Omental fat pad (tissue), 4 donors: ENCODE data around the gene PRKRA. TPM values are rescaled to one million over a fixed set of nuclear protein-coding genes. Genes with fewer than 3 reads are reported as not detected.

Experiments used
- ATAC-seq: fragments of 150-250 bp; one replicate; pipeline ENCODE4 v1.9.1; 2016; ENCODE audit warnings: mild to moderate bottlenecking, moderate library complexity; ENCODE audit not compliant: low FRiP score
- DNase-seq: peaks from one replicate; pipeline ENCODE4 v3.0.0-alpha.2; 2019; ENCODE audit warnings: low spot score
- total RNA-seq, 4 donors: library from RNA; depleted of rRNA; stranded (reverse); fragments of >200 nt; gene quantifications; one replicate each; pipeline ENCODE4 v1.1.0, GENCODE V29; 2016
- TF ChIP-seq, protein P1 (sequence below), 3 donors: fragments of 450-650 bp; IDR thresholded peaks; one replicate each; pipeline ENCODE4 v1.5.1; 2016 to 2017; ENCODE audit warnings: antibody characterized with exemption in 3 of 3, mild to moderate bottlenecking in 3 of 3, moderate library complexity in 2 of 3

The PRKRA gene
- total RNA-seq, 4 donors from 2014 or later = 50.7 to 67.4 (median 60.4) TPM

DNA sequence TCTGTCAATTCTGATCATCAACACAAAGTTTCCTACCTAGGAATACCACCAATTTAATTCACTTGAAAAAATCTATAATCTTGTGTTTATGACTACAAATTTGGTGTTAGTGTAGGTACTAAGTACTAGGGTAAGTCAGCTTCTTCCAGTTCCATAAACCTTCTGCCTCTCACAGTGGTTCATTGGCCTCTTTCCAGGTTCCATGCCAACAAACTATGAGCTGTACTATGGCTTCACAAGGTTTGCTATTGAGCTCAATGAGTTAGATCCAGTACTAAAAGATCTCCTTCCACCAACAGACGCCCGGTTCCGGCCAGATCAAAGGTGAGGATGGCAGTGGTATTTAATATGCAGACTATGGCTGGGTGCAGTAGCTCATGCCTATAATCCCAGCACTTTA lies 58.8 kb downstream of the PRKRA start:
- DNase-seq (no peak), ATAC-seq (no peak)
- TF ChIP-seq, protein P1, sequence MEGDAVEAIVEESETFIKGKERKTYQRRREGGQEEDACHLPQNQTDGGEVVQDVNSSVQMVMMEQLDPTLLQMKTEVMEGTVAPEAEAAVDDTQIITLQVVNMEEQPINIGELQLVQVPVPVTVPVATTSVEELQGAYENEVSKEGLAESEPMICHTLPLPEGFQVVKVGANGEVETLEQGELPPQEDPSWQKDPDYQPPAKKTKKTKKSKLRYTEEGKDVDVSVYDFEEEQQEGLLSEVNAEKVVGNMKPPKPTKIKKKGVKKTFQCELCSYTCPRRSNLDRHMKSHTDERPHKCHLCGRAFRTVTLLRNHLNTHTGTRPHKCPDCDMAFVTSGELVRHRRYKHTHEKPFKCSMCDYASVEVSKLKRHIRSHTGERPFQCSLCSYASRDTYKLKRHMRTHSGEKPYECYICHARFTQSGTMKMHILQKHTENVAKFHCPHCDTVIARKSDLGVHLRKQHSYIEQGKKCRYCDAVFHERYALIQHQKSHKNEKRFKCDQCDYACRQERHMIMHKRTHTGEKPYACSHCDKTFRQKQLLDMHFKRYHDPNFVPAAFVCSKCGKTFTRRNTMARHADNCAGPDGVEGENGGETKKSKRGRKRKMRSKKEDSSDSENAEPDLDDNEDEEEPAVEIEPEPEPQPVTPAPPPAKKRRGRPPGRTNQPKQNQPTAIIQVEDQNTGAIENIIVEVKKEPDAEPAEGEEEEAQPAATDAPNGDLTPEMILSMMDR (IDR thresholded peaks at IDR 0.05) = no peak

- TF ChIP-seq, protein P1 (IDR thresholded peaks at IDR 0.05) = no peak
- ATAC-seq (no peak), DNase-seq (no peak)
These were observed 59.3 kb downstream of the PRKRA start for GRCh38 chr2:178391701-178392100.

DNA sequence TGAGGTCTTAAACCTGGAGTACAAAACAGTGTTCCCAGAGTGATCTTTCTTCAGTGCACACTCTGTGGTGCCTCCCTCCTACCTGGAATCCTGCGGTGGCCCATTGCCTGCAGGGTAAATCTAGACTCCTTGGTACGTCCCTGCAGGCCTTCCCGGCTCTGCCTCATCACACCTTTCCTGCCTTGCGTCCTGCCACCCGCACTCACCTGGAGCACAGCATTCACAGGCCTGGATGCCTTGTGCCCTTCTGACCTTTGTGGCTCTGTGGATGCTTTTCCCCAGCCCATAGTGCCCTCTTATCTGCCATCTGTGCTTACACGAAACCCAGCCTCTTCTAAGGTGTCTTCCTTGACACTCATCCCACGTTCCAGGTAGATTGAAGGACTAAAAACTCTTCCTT lies 62.7 kb downstream of the PRKRA start:
- DNase-seq = no peak
- TF ChIP-seq, protein P1 (IDR thresholded peaks at IDR 0.05) = no peak

DNA sequence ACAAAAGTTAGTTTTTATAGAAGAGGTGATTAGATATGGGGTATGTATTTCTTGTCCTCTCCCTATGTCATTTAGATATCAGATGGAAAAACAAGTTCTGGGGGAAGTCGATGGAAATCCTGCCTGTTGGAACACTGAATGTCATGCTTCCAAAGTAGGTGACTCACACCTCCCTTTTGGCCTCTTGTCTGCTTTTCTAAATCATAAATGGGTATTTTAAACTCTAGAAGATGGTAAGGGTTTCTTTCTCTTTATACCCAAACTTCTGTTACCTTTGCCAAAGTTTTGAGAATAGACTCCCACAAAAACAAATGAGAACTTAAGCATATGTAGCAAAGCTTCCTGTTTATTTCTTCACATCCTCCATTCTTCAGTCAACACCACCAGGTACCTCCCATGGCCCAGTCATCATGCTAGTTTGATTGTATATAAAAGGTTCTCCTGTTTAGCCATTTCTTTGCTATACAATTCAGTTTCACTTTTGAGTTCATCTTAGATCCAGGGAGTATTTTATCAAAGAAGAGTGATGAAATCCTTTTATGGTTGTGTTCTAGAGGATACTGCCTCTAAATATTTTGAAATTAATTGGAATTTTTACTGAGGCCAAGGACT lies 63.9 kb downstream of the PRKRA start:
- ATAC-seq (no peak), DNase-seq (no peak)
- TF ChIP-seq, protein P1 (IDR thresholded peaks at IDR 0.05) = no peak

More for the DNA sequence above, 62.7 kb downstream of the PRKRA start:
- ATAC-seq = no peak

DNA sequence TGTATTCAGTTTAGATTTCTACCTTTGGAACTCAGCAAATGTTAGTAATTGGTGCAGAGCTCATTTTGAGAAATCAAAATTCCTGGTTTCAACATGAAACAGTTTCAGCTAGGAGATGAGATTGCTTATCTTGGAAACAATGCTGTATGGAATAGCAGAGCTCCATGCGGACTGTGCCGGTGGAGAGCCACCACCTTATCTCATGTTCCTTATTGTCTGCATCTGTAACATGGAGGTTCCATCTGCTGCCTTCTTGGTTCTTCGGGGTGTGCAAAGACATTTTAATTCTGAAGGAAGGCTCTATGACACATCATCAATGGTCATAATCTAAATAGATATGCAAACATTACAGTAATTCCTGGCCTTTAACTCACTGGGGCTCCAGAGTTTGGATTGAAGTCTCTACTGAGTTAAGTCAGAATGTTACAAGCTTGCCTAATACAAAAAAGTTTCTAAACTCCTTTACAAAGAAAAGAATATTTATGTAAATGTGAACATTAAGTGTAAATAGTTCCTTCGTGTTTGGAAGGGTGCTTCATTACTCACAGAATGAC lies 65.3 kb downstream of the PRKRA start:
- DNase-seq = no peak
- ATAC-seq = no peak
- TF ChIP-seq, protein P1 (IDR thresholded peaks at IDR 0.05) = no peak

GRCh38 chr2:178383718-178384117 lies 67.3 kb downstream of the PRKRA start:
- ATAC-seq = no peak
- no peak for DNase-seq
- TF ChIP-seq, protein P1 (IDR thresholded peaks at IDR 0.05) = no peak

Other genes starting within 250 kb of the PRKRA start
- gene PJVK, start 203 bp upstream of the PRKRA start, total RNA-seq = 1 to 10 TPM; 2.2 to 2.8 (median 2.5) TPM
- gene FKBP7, start 27.4 kb upstream of the PRKRA start, total RNA-seq = 10 to 100 TPM in 3 of 4 donors, 1 to 10 TPM in 1; 6.8 to 17.5 (median 15.3) TPM
- gene PLEKHA3, start 29.3 kb upstream of the PRKRA start, total RNA-seq = 10 to 100 TPM in 3 of 4 donors, 1 to 10 TPM in 1; 9.4 to 13.2 (median 11.2) TPM